Type B pancreatic cell (in vitro differentiated cells): ENCODE measurements around the gene B4GALT3. TPM values are rescaled to one million over a fixed set of nuclear protein-coding genes. Genes with fewer than 3 reads are reported as not detected.

ENCODE experiments used
- DNase-seq: peaks from one replicate; pipeline ENCODE4 v3.0.0; 2021; ENCODE audit warnings: mixed read lengths; ENCODE audit not compliant: unreplicated experiment; ENCODE audit errors: extremely low spot score
- H3K27ac Mint-ChIP-seq: 2 replicates; pipeline ENCODE4 v1.8.0; 2021; ENCODE audit warnings: mild to moderate bottlenecking, mixed read lengths
- H3K27me3 Mint-ChIP-seq: 2 replicates; pipeline ENCODE4 v1.8.0; 2021; ENCODE audit warnings: mixed read lengths
- H3K36me3 Mint-ChIP-seq: 2 replicates; pipeline ENCODE4 v1.8.0; 2021; ENCODE audit warnings: mixed read lengths
- H3K4me1 Mint-ChIP-seq: one replicate; pipeline ENCODE4 v1.8.0; 2021; ENCODE audit warnings: mixed read lengths; ENCODE audit not compliant: unreplicated experiment
- H3K4me3 Mint-ChIP-seq: 2 replicates; pipeline ENCODE4 v1.8.0; 2021; ENCODE audit warnings: mild to moderate bottlenecking, mixed read lengths
- H3K9me3 Mint-ChIP-seq: 2 replicates; pipeline ENCODE4 v1.8.0; 2021; ENCODE audit warnings: mixed read lengths
- CTCF ChIP-seq: fragments of 200-600 bp; sonication (generic); conservative IDR thresholded peaks from 2 replicates; pipeline ENCODE4 v1.5.0; 2021; ENCODE audit warnings: antibody characterized with exemption, mild to moderate bottlenecking
- total RNA-seq: library from RNA; stranded (reverse); gene quantifications from 2 replicates; pipeline ENCODE4 v1.2.1, GENCODE V29; 2021; ENCODE audit warnings: low replicate concordance

B4GALT3 gene
- total RNA-seq, 1 donor from 2014 or later, result 42.4 TPM

- Mint-ChIP-seq H3K4me1 (peaks cover 26% of the 10 kb centered on the region), H3K27me3 (no peaks in the 10 kb centered on the region), H3K9me3 (no peaks in the 10 kb centered on the region), H3K27ac (peak overlapping the region; percentile 98), H3K4me3 (peak overlapping the region; percentile 100), H3K36me3 (peaks cover 21% of the 10 kb centered on the region)
- DNase-seq, result no peak
- no peak for TF ChIP-seq CTCF
Observed at GRCh38 chr1:161176468-161177111, 717 bp downstream of the B4GALT3 start.

- peaks cover 26% of the 10 kb centered on the region for H3K4me1 Mint-ChIP-seq
- peak overlapping the region; percentile 100 for H3K4me3 Mint-ChIP-seq
- no peak for DNase-seq
- H3K27ac Mint-ChIP-seq, result peak overlapping the region; percentile 98
- H3K9me3 Mint-ChIP-seq, result no peaks in the 10 kb centered on the region
- no peak for TF ChIP-seq CTCF
- no peaks in the 10 kb centered on the region for H3K27me3 Mint-ChIP-seq
- peaks cover 21% of the 10 kb centered on the region for H3K36me3 Mint-ChIP-seq
Observed at GRCh38 chr1:161175771-161176453, 1.4 kb downstream of the B4GALT3 start.

- no peak for TF ChIP-seq CTCF
- Mint-ChIP-seq H3K4me1 (peaks cover 26% of the 10 kb centered on the region), H3K27ac (no peak overlapping the region), H3K27me3 (no peaks in the 10 kb centered on the region), H3K9me3 (no peaks in the 10 kb centered on the region), H3K4me3 (peak overlapping the region; percentile 46), H3K36me3 (peaks cover 21% of the 10 kb centered on the region)
- no peak for DNase-seq
Observed at GRCh38 chr1:161174911-161175310, 2.4 kb downstream of the B4GALT3 start.

- Mint-ChIP-seq H3K27me3 (no peaks in the 10 kb centered on the region), H3K9me3 (no peaks in the 10 kb centered on the region), H3K36me3 (peaks cover 21% of the 10 kb centered on the region), H3K4me3 (no peak overlapping the region), H3K27ac (no peak overlapping the region), H3K4me1 (peaks cover 26% of the 10 kb centered on the region)
- no peak for TF ChIP-seq CTCF
- no peak for DNase-seq
Observed at GRCh38 chr1:161173711-161174110, 3.6 kb downstream of the B4GALT3 start.

- Mint-ChIP-seq H3K27ac (peak overlapping the region; percentile 43), H3K36me3 (peaks cover 21% of the 10 kb centered on the region), H3K4me1 (peaks cover 22% of the 10 kb centered on the region), H3K9me3 (no peaks in the 10 kb centered on the region), H3K4me3 (no peak overlapping the region), H3K27me3 (no peaks in the 10 kb centered on the region)
- no peak for DNase-seq
- no peak for TF ChIP-seq CTCF
Observed at GRCh38 chr1:161172776-161173376, 4.4 kb downstream of the B4GALT3 start.
